ENCODE data around the gene MYRFL.

GRCh38 chr12:69885658-69886057, 60.6 kb downstream of the MYRFL start:
- TF ChIP-seq POLR2A (IDR thresholded peaks at IDR 0.05; ENCODE audit: low read length): no peak
- TF ChIP-seq GATA1 (IDR thresholded peaks at IDR 0.05; ENCODE audit: low read depth, low read length): no peak
